HG03342 (cell line): ENCODE results near the gene AUTS2.

Experiments used
- ATAC-seq: cut with Tn5 transposase; IDR thresholded peaks from one replicate; pipeline ENCODE4 v1.9.1; 2021; ENCODE audit warnings: mild to moderate bottlenecking, moderate library complexity; ENCODE audit not compliant: unreplicated experiment

Gene AUTS2

GRCh38 chr7:70680743-70681468 lies 1082.6 kb downstream of the AUTS2 start:
- ATAC-seq, result no peak

- peak; percentile 89 for ATAC-seq
These were observed 1083.4 kb downstream of the AUTS2 start for GRCh38 chr7:70681469-70682350.

DNA sequence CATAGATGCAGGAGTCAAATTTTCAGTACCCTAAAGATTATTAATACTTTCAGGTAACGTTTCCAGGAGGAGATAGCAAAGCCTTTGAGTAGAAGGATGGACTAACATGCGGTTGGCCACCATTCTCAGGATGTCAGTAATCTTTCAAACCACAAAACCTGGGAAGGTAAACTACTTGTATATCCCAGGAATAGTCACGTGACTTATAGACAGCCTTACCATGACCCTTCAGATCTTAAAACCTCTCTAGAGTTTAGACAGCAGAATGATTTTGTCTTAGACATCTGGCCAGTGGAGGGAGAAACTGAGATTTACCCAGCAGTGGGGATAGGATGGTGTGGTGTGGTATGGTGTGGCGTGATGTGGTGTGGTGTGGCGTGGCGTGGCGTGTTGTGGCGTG lies 1085.9 kb downstream of the AUTS2 start:
- ATAC-seq, result no peak

GRCh38 chr7:70693321-70693685 lies 1095.0 kb downstream of the AUTS2 start:
- no peak for ATAC-seq

DNA sequence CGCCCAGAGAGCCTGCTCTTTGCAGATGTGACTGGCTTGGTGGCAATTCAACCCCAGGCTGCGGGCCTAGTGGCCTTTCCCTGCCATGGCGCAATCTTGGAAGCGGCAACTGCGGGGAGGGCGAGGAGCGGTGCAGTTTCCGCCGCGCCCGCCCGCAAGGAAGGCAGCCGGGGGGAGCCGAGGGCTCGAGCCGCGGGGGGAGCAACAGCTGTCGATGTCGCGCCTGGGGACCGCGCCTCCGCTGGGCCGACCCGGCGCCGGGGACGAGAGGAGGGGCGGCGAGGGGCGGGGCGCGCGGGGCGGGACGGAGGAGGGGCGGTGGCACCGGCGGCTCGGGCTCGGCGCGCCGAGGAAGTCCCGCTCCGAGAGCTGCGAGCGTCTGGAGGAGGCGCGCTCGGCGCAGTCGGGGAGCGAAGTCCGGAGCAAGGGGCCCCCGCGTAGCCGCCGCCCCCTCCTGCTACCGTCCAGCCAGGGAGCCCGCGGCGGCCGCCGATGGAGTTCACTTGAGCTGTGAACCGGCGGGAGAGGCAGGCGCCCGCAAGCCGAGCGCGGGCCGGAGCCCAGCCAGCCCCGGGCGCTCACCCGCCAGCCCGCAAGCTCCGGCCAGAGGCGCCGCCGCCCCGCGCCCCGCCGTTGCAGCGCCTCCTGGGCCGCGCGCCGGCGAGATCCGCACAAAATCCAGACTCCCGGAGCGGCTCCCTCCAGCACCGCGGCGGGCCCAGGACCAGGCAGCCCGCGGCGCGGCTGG lies 1095.6 kb downstream of the AUTS2 start:
- ATAC-seq, result peak; percentile 61

DNA sequence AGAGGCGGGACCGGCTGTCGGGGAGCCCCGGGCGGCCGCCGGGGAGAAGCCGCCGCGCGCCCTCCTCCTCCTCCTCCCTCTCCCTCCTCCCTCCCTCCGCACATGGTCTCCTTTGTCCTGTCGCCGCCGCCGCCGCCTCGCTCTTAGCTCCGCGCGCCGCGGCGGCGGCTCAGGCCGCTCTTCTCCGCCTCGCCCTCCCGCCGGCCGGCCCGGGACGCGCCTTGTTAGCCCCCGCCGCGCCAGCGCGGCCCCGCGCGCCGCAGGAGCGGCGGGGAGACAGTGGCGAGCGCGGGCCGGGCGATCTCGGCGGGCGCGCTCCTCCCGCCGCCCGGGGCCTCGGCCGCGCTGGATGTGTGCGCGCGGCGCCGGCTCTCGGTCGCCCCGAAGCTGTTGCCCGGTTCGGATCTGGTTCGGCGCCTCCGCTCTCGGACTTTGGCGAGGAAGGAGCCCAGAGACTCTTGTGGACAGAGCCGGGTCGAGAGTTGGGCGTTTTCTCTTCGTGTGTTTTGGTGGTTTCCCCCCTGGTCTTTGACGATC lies 1096.2 kb downstream of the AUTS2 start:
- peak; percentile 36 for ATAC-seq

DNA sequence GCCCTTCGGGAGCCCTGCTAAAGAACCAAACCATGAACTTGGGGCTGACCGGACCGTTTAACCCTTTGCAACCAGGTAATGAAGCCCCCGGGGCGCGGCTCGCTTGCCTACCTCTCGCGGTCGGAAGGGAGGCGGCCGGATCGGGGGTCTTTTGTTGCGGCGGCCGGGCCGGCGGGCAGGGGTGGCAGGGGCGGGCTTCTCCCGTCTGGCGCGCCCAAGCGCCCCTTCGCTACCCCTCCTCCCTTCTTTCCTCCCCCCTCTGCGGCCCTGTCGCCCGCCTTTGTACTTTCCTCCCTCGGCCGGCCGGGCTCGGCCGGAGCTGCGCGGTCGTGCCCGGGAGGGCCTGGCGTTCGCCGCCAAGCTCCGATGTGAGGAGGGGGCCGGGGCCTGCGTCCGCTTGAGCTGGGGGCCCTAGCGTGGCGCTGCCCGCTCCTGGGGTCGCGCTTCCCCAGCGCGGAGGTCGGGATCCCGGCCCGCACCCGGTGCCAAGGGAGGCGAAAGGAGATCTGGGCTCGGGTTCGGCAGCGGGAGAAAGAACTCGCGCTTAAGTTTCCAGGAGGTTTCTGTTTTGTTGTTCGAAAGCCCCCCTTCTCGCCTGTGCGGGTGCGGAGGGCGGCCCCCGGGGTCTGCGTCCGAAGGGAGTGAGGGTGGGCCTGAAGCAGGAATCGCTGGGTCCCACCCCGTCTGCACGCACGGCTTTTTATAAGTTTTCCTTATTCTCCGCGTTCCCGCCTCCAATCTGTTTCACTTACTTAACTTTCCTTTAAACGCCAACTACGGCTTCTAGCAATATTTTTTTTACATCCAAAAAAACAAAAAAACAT lies 1096.9 kb downstream of the AUTS2 start:
- peak; percentile 3 for ATAC-seq

GRCh38 chr7:70695795-70696083 lies 1097.5 kb downstream of the AUTS2 start:
- ATAC-seq, result no peak

- no peak for ATAC-seq
These were observed 1098.0 kb downstream of the AUTS2 start for GRCh38 chr7:70696201-70696754.

- ATAC-seq, result no peak
These were observed 1100.1 kb downstream of the AUTS2 start for GRCh38 chr7:70698219-70698832.

- ATAC-seq, result no peak
These were observed 1101.0 kb downstream of the AUTS2 start for GRCh38 chr7:70699271-70699670.

DNA sequence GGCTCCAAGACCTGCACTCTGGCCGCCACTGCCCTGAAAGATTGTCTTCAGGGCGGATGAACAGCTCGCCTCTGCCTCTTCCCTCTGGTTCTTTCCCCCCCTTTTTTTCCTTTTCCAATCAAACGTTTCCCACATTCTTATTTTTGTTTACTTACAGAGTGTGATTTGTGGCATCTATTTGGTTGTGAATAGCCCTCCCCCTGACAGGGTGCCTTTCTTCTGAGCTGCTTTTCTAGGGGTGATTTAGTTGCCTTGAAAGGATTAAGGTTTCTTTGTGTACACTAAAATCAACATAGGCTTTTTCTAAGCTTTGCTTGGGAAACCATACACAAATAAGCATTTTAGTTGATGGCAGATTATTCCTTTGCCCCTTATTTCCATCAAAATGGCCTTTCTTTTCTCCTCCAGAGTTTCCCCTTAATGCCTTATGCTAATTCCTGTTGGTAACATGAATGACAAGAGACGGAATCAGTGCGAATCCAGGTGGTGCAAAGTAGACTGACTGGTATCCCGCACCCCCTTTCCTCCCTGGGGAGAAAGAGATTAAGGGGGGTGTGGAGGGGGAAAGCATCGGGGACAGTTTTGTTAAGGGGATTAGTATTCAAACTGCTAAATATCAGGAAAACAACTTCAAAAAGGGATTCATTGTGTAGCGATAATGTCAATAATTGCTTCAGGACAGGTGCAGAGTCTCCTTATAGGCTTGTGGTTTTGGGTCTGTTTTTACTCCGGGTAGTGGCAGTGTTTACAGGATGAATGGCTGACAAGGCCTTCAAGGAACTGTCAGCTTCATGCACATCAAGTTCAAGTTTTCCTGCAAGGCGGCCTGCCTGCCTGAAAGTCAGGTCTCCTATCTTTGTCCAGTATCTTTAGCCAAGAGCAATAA lies 1102.0 kb downstream of the AUTS2 start:
- ATAC-seq, result no peak

DNA sequence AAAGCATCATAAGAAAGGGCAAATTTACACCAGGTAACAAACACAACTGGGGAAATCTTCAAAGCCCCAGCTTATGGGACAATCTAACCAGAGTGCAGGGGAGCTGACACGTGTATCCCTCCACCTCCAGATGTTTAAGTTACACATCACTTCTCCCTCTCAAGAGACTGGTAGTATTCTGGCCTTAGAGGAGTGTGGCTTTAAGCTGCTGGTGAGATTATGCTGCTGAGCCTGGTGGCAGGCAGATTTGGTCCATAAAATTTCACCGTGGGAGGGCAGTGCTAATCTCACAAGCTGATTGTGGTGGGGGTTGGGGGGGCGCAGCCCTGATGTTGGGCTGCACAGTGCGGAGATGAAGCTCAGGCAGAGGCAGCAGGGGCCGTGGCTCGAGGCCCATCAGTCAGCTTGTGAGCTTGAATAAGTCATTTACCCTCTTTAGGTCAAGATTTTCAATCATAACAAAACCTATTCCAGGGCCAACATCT lies 1102.7 kb downstream of the AUTS2 start:
- ATAC-seq, result no peak

- ATAC-seq, result no peak
These were observed 1103.2 kb downstream of the AUTS2 start for GRCh38 chr7:70701477-70701876.

- no peak for ATAC-seq
These were observed 1103.7 kb downstream of the AUTS2 start for GRCh38 chr7:70701991-70702390.

GRCh38 chr7:70703785-70704184 lies 1105.5 kb downstream of the AUTS2 start:
- no peak for ATAC-seq

GRCh38 chr7:70704831-70705346 lies 1106.6 kb downstream of the AUTS2 start:
- ATAC-seq, result no peak

DNA sequence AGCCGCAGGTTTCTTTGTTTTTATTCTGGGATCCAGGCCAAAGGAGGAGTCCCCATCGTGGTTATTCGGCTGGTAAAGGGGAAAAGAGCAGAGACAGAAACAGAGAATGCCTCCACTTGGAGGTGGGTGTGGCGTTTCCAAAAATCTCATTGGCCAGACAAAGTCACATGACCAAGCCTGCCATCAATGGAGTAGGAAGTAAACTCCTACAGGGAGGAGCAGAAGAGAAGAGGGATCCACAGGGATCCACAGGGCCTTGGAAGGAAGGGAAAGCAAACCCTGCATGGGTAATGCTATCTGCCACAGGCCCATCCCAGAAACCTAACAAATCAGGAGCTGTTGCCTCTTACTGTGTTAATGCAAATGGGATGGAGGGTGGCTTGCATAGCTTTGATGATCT lies 1107.9 kb downstream of the AUTS2 start:
- no peak for ATAC-seq
